ENCODE results near the gene ACAA2.
A peak's percentile ranks its signal among the peaks of the same experiment; 100 is the strongest.

ACAA2 gene

DNA sequence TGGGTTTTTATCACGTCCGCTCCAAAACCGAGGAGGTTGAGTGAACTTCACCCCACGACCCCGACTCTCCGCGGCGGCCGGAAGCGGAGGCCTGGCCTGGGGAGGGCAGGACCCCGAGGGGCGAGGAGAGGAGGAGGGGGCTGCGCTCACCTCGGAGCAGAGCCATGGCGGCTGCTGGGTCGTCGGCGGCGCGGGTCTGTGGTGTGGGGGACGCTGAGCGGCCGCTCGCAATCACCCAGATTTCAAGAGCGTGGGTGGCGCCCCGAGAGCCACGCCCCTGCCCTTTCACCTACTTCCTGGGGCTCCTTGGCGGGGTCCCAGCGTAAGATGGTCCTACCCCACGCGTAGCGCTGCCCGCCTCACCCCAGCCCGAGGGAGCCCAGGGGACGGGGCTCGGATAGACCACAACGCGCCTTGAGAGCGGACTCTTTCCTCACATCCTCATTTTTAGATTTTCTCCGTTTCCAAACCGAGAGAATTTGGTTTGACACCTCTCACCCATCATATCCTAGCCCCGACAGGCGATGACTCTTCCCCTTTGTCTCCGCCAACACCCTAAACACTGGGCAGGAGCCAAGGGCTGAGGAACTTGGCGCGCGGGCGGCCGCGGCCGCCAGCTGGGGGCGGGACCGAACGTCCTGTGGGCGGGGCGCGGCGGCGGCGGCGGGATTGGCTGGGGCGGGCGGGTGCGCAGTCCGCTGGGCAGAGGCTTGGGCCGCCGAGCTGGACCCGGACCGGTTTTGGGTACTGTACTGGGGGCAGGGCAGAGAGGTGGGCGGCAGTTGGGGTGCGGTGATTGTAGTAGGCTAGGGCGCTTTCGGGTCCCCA, at the start of gene ACAA2:
TSS of gene ACAA2 (minus strand) at position 215 of the 828 bp plus-strand sequence. CDS start at position 166, 49 bp downstream.
- DNase-seq (ENCODE audit: low read depth in 3 of 3): peak; percentile 61 to 82 (median 65)

GRCh38 chr18:49862656-49863385, 49.5 kb upstream of the ACAA2 start:
- DNase-seq (ENCODE audit: low read depth in 3 of 3): no peak

DNA sequence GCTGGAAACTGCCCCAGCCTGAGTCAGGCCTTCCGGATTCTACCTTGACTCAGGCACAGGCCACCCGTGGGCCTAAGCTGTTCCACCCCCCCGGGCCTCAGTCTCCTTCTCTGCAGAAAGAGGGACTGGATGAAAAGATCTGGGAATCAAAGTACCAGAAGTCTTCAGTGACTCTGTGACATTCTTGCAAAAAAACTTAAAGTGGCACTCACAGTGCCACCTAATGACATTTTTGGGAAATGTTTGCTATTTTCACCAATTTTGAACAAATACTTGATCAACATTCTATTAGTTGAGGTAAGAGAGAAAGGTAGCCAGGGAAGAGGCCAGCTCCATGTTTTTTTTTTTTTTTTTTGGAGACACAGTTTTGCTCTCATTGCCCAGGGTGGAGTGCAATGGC, 48.3 kb upstream of the ACAA2 start:
- no peak for DNase-seq (ENCODE audit: low read depth in 3 of 3)

GRCh38 chr18:49859725-49860124, 46.4 kb upstream of the ACAA2 start:
- DNase-seq (ENCODE audit: low read depth in 3 of 3): no peak

- no peak for DNase-seq (ENCODE audit: low read depth in 3 of 3)
Observed at GRCh38 chr18:49859021-49859359, 45.7 kb upstream of the ACAA2 start.

DNA sequence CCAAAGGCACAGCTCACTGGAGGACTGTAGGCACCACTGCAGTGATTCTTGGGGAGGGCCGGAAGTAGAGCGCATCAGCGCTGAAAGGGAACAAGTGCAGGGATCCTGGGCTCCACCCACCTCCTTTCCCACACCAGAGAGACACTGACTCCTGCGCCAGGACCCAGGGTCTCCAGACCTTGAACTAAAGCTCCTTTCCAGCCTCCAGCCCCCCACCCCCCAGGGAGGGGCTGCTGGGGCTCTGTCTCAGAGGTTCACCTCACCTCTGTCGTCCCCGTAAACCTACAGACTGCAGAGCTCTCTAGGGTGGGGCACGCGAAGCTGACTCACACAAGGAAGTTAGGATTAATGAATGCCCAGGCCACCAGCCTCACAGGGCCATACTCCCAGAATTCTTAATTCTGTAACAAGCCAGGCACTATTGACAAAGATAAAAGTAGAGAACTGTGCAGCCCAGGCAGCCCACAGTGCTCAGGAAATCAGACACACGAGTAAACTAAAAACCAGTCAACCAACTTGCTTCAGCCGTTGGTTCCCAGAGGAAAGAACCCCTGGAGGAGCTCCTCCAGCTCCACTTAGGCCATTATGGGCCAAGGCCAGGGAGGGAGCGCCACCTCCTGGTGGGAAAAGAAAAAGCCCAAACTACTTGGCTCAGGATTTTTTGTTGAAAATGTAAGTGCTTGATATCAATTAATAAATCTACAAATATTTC, 45.1 kb upstream of the ACAA2 start:
- peak; percentile 38 to 50 (median 41) for DNase-seq (ENCODE audit: low read depth in 3 of 3)

GRCh38 chr18:49857708-49858107, 44.4 kb upstream of the ACAA2 start:
- DNase-seq (ENCODE audit: low read depth in 3 of 3): no peak

DNA sequence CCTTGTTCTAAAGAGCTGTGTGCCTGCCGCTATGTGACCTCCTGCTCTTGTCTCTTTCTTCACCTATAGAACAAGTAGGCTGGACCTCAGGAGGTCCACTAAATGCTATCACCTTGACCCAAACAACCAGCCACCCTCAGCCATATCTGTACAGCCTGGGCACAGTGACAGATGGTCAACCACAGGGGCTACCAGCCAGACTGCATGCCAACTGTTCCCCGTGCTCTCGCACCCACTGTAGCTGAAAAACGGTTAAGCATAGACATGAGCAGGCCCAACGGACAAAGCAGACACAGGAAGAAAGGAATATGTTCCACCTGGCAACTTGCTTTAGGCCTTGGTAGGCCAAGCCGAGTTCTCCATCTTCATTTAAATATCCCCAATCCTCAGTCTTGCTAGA, 43.2 kb upstream of the ACAA2 start:
- no peak for DNase-seq (ENCODE audit: low read depth in 3 of 3)

DNA sequence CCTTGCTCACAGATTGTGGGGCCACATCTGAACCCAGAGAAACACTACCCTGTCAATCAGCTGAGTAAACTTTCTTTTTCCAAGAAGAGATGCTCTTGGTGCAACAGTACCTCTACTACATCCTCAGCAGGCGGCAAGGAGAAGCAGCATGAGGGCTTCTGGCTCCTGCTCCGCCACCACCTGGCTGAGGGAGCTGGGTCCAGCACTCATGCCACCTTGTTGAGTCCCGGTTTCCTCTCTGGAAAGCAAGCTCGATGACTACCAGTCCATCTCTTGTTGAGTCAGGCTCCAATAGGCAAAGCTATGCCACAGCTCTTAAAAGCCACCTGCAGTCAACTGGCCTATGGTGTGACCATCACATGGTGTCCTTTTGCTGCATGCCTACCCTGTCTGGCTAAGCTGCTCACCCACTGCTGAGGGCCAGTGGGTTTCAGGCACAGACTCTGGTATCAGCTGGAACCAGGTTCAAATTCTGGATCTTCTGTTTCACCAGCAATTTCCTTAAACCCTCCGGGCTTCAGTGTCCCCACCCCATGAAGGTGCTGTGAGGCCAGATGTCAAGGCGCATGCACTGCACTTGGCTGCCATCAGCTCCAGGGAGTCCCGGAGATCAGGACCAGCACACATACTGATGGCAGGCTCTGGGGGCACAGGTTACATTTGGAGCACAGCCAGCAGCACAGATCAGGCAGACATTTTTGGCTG, 42.5 kb upstream of the ACAA2 start:
- DNase-seq (ENCODE audit: low read depth in 3 of 3): no peak

GRCh38 chr18:49854681-49855080, 41.3 kb upstream of the ACAA2 start:
- DNase-seq (ENCODE audit: low read depth in 3 of 3): no peak

GRCh38 chr18:49853436-49853835, 40.1 kb upstream of the ACAA2 start:
- DNase-seq (ENCODE audit: low read depth in 3 of 3): no peak

GRCh38 chr18:49853011-49853410, 39.7 kb upstream of the ACAA2 start:
- DNase-seq (ENCODE audit: low read depth in 3 of 3): no peak

DNA sequence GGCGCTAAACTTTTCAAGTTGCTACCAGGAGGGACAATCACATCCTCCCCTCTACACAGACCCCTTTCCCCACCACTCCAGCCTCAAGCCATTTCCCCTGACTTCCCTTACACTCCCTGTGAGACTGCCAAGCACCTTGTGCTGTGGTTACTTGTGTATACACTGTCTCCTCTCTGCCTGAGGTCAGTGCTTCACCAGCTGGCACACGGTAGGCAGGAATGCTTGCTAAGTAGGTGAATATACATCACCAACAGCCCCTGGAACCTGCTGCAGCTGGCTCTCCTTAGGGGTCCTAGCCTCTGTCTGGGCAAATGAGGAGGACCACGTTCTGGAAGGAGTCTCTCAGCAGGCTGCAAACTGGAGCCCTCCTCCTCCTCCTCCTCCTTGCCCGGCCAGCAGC, 38.3 kb upstream of the ACAA2 start:
- DNase-seq (ENCODE audit: low read depth in 3 of 3): no peak

DNA sequence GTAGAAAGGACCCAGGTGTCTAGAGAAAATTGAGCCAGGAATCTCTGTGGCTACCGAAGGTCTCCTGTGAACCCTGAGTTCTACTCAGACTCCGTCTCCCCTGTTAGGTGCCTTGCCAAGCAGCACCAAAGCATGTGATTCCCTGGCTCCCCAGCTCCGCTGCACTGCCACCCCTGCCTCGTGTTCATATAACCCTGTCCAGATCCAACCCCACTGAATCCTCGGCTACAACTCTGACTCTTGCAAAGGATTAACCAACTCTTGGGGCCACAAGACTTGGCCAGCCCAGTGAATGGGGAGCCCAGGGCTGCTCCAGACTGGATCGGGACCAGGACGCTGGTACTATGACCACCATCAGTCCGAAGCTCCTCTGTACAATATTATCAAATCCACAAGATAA, 37.3 kb upstream of the ACAA2 start:
- no peak for DNase-seq (ENCODE audit: low read depth in 3 of 3)

- DNase-seq (ENCODE audit: low read depth in 3 of 3): no peak
Observed at GRCh38 chr18:49849331-49850217, 36.2 kb upstream of the ACAA2 start.

GRCh38 chr18:49848115-49848514, 34.8 kb upstream of the ACAA2 start:
- no peak for DNase-seq (ENCODE audit: low read depth in 3 of 3)

DNA sequence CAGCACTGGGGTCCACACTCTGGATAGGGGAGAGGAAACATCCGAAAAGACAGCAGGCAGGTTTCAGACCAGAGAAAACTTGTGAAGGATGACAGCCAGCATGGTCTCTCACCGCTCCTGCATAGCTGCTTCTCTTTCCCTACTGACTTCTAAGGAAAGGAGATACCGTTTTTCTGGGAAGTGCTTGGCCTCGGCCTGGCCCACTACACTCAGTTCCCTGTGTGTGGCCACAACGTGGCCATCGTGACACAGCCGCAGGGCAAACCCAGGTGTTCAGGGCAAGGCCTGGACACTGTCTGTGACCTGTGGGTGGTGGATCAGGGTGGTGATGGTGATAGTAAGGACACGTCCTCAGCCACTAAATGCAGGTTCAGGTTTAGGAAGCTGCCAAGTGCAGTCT, 34.2 kb upstream of the ACAA2 start:
- no peak for DNase-seq (ENCODE audit: low read depth in 3 of 3)

DNA sequence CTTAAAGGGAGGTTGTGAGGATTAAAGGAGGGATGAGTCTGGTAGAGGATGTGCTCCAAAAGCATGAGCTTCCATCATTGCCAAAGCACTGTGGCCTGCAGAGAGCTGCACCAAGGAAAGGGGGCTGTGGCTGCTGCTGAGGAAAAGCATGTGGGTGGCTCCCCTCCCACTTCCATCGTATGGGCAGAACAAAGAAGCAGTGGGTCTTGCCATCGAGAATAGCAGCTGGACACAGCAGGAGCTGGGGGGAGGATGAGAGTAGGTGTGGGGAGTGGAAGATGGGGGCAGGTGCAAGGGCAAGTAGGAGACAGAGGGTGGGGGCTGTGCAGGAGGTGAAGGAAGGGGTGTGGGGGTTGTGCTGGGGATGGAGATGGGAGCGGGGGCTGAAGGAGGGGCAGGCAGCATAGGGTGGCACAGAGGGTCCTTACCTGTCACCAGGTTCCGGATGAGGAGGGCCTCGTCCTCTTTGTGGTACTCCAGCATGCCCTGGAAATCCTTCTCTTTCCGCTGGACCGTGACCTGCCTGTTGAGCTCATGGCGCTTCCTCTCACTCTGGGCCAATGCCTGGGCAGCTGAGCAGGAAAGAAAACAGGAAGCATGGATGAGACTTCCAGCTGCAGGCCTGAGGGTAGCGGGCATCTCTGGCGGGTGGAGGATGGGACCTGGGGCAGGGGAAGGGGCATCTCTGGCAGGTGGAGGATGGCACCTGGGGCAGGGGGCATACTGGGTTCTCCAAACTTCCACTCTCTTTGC, 33.6 kb upstream of the ACAA2 start:
- no peak for DNase-seq (ENCODE audit: low read depth in 3 of 3)

- no peak for DNase-seq (ENCODE audit: low read depth in 3 of 3)
Observed at GRCh38 chr18:49846361-49846662, 33.0 kb upstream of the ACAA2 start.

GRCh38 chr18:49845629-49846360, 32.5 kb upstream of the ACAA2 start:
- DNase-seq (ENCODE audit: low read depth in 3 of 3): no peak
